ENCODE results near the gene DPAGT1. TPM values are rescaled to one million over a fixed set of nuclear protein-coding genes. Genes with fewer than 3 reads are reported as not detected.

The DPAGT1 gene
- 40.2 and 51.7 TPM in 2 replicates for polyA plus RNA-seq

GRCh38 chr11:119101759-119102423 lies at the start of gene DPAGT1:
Gene DPAGT1, minus strand, starts transcription at chr11:119101853. Its CDS starts 198 bp downstream, at chr11:119101655.

GRCh38 chr11:119149018-119149785 lies 47.5 kb upstream of the DPAGT1 start, which contains the start of gene ABCG4:
Gene ABCG4, plus strand, starts transcription at chr11:119149052. Its CDS starts 914 bp downstream, at chr11:119149966.

GRCh38 chr11:119121008-119121810 lies 19.6 kb upstream of the DPAGT1 start, which contains the start of gene HINFP:
Gene HINFP, plus strand, starts transcription at chr11:119121580. Its CDS starts 5,365 bp downstream, at chr11:119126945.

GRCh38 chr11:119106564-119107537 lies 5.2 kb upstream of the DPAGT1 start, which contains the start of gene C2CD2L:
Gene C2CD2L, plus strand, starts transcription at chr11:119107344. Its CDS starts 398 bp downstream, at chr11:119107742.

GRCh38 chr11:119084663-119085436 lies 16.8 kb downstream of the DPAGT1 start, which contains the start of gene HMBS:
Gene HMBS, plus strand, starts transcription at chr11:119084881. Its CDS starts 153 bp downstream, at chr11:119085034.

GRCh38 chr11:119067371-119068222 lies 34.1 kb downstream of the DPAGT1 start, which contains the start of gene VPS11:
Gene VPS11, plus strand, starts transcription at chr11:119067818. Its CDS starts 6 bp downstream, at chr11:119067824.

GRCh38 chr11:119057000-119057769 lies 44.5 kb downstream of the DPAGT1 start, which contains the start of gene HYOU1:
Gene HYOU1, minus strand, starts transcription at chr11:119057205. Its CDS starts 1,045 bp downstream, at chr11:119056160.

Other genes starting within 250 kb of the DPAGT1 start
- gene CXCR5, start 218.0 kb downstream of the DPAGT1 start, polyA plus RNA-seq: 0.42 TPM in 1 of 2 replicates, not detected in the other
- 0.06 TPM in 1 of 2 replicates, not detected in the other for gene BCL9L, start 175.9 kb downstream of the DPAGT1 start, polyA plus RNA-seq
- not detected in 2 replicates for gene UPK2, start 145.6 kb downstream of the DPAGT1 start, polyA plus RNA-seq
- gene FOXR1, start 130.1 kb downstream of the DPAGT1 start, polyA plus RNA-seq: not detected in 2 replicates
- gene CENATAC, start 103.7 kb downstream of the DPAGT1 start, polyA plus RNA-seq: 12.6 and 14.6 TPM in 2 replicates
- 686 and 722 TPM in 2 replicates for gene RPS25, start 83.5 kb downstream of the DPAGT1 start, polyA plus RNA-seq
- gene TRAPPC4, start 83.1 kb downstream of the DPAGT1 start, polyA plus RNA-seq: 157 and 230 TPM in 2 replicates
- gene SLC37A4, start 71.0 kb downstream of the DPAGT1 start, polyA plus RNA-seq: 0.53 and 3.8 TPM in 2 replicates
- gene HYOU1, start 44.6 kb downstream of the DPAGT1 start, polyA plus RNA-seq: 25.1 and 35.7 TPM in 2 replicates
- gene VPS11, start 34.0 kb downstream of the DPAGT1 start, polyA plus RNA-seq: 70.8 and 72.3 TPM in 2 replicates
- gene HMBS, start 17.0 kb downstream of the DPAGT1 start, polyA plus RNA-seq: 7.6 and 8.5 TPM in 2 replicates
- 3.4 and 5.0 TPM in 2 replicates for gene C2CD2L, start 5.5 kb upstream of the DPAGT1 start, polyA plus RNA-seq
- 4.5 and 4.8 TPM in 2 replicates for gene HINFP, start 19.7 kb upstream of the DPAGT1 start, polyA plus RNA-seq
- gene ABCG4, start 47.2 kb upstream of the DPAGT1 start, polyA plus RNA-seq: 5.4 and 5.6 TPM in 2 replicates
- gene NLRX1, start 66.9 kb upstream of the DPAGT1 start, polyA plus RNA-seq: 0.23 TPM in 1 of 2 replicates, not detected in the other
- gene NHERF4, start 83.6 kb upstream of the DPAGT1 start, polyA plus RNA-seq: not detected in 2 replicates
- gene CBL, start 104.5 kb upstream of the DPAGT1 start, polyA plus RNA-seq: 10.4 and 17.6 TPM in 2 replicates
- gene MCAM, start 215.3 kb upstream of the DPAGT1 start, polyA plus RNA-seq: 96.9 and 152 TPM in 2 replicates
- 3.4 and 8.3 TPM in 2 replicates for gene RNF26, start 232.7 kb upstream of the DPAGT1 start, polyA plus RNA-seq
- not detected in 2 replicates for gene C1QTNF5, start 239.0 kb upstream of the DPAGT1 start, polyA plus RNA-seq
- not detected in 2 replicates for gene MFRP, start 244.9 kb upstream of the DPAGT1 start, polyA plus RNA-seq

All from Purkinje cell (primary cell).